GM06990 (cell line): ENCODE data around the gene TNRC6A.

ENCODE experiments used
- DNase-seq: peaks from one replicate; pipeline ENCODE4 v3.0.0-alpha.2; 2011; ENCODE audit not compliant: insufficient read length; ENCODE audit errors: extremely low read depth
- H3K27me3 ChIP-seq: replicated peaks from 2 replicates; pipeline ENCODE4 v1.6.0; 2011; ENCODE audit warnings: low read length; ENCODE audit not compliant: control insufficient read depth, insufficient read depth
- H3K36me3 ChIP-seq: 2 replicates; pipeline ENCODE4 v1.5.1; 2011; ENCODE audit warnings: low read length; ENCODE audit not compliant: control insufficient read depth, insufficient read depth
- H3K4me3 ChIP-seq: replicated peaks from 2 replicates; pipeline ENCODE4 v1.5.1; 2011; ENCODE audit warnings: low read depth, mild to moderate bottlenecking, control low read depth, low read length
- TF ChIP-seq, protein P1 (sequence below): IDR thresholded peaks from 2 replicates; pipeline ENCODE4 v1.5.1; 2011; ENCODE audit warnings: low read length, control low read depth, mild to moderate bottlenecking, inconsistent platforms; ENCODE audit not compliant: insufficient read depth, poor library complexity, severe bottlenecking

Gene TNRC6A

GRCh38 chr16:24717411-24717810 lies 12.0 kb upstream of the TNRC6A start:
- no peaks in the 10 kb centered on the region for H3K27me3 ChIP-seq
- H3K4me3 ChIP-seq: no peak overlapping the region
- no peak for DNase-seq
- H3K36me3 ChIP-seq: no peaks in the 10 kb centered on the region
- TF ChIP-seq, protein P1, sequence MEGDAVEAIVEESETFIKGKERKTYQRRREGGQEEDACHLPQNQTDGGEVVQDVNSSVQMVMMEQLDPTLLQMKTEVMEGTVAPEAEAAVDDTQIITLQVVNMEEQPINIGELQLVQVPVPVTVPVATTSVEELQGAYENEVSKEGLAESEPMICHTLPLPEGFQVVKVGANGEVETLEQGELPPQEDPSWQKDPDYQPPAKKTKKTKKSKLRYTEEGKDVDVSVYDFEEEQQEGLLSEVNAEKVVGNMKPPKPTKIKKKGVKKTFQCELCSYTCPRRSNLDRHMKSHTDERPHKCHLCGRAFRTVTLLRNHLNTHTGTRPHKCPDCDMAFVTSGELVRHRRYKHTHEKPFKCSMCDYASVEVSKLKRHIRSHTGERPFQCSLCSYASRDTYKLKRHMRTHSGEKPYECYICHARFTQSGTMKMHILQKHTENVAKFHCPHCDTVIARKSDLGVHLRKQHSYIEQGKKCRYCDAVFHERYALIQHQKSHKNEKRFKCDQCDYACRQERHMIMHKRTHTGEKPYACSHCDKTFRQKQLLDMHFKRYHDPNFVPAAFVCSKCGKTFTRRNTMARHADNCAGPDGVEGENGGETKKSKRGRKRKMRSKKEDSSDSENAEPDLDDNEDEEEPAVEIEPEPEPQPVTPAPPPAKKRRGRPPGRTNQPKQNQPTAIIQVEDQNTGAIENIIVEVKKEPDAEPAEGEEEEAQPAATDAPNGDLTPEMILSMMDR: no peak

- H3K4me3 ChIP-seq: no peak overlapping the region
- DNase-seq: no peak
- TF ChIP-seq, protein P1: no peak
- no peaks in the 10 kb centered on the region for H3K36me3 ChIP-seq
- H3K27me3 ChIP-seq: no peaks in the 10 kb centered on the region
Observed at GRCh38 chr16:24718967-24719521, 10.4 kb upstream of the TNRC6A start.

- TF ChIP-seq, protein P1: no peak
- Histone ChIP-seq H3K27me3 (no peaks in the 10 kb centered on the region), H3K4me3 (no peak overlapping the region), H3K36me3 (no peaks in the 10 kb centered on the region)
- no peak for DNase-seq
Observed at GRCh38 chr16:24721830-24722238, 7.6 kb upstream of the TNRC6A start.

GRCh38 chr16:24723663-24724062 lies 5.8 kb upstream of the TNRC6A start:
- no peak for DNase-seq
- TF ChIP-seq, protein P1: no peak
- H3K4me3 ChIP-seq: no peak overlapping the region
- no peaks in the 10 kb centered on the region for H3K36me3 ChIP-seq
- no peaks in the 10 kb centered on the region for H3K27me3 ChIP-seq

DNA sequence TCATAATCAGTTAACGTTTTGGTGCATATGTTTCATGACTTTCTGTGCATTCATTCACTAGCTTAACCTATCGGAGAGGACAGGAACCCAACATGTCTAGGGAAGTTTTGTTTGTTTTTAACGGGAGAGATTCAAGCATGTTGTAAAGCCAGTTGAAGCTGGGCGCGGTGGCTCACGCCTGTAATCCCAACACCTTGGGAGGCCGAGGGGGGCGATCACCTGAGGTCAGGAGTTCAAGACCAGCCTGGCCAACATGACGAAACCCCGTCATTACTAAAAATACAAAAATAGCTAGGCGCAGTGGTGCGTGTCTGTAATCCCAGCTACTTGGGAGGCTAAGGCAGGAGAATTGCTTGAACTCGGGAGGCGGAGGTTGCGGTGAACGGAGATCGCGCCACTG lies 1.4 kb upstream of the TNRC6A start:
- Histone ChIP-seq H3K27me3 (no peaks in the 10 kb centered on the region), H3K36me3 (peaks cover 2% of the 10 kb centered on the region), H3K4me3 (no peak overlapping the region)
- no peak for DNase-seq
- TF ChIP-seq, protein P1: no peak

DNA sequence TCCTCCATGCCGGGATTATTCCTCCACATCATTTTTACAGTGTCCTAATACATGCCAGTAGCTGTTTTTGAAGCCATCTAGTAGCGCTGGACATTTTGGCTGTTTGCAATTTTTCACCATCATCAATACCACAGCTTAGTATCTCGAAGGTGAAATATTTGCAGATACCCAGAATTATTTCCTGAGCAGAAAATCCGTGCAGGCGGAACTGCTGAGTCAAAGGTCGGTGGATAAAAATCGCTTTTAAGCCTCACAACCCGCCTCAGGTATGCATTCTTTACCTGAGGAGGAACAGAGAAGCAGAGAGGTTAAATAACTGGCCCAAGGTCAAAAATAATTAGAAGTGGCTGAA lies 584 bp upstream of the TNRC6A start:
- no peaks in the 10 kb centered on the region for H3K27me3 ChIP-seq
- no peak for DNase-seq
- TF ChIP-seq, protein P1: no peak

More for the DNA sequence above, 584 bp upstream of the TNRC6A start:
- H3K4me3 ChIP-seq: peak overlapping the region; percentile 82
- peaks cover 2% of the 10 kb centered on the region for H3K36me3 ChIP-seq
